ENCODE data around the gene ZNHIT2. TPM values are rescaled to one million over a fixed set of nuclear protein-coding genes. Genes with fewer than 3 reads are reported as not detected.

The ZNHIT2 gene
- total RNA-seq, 2 experiments from 2014 or later: 9.0 to 9.5 TPM

- no peaks in the 10 kb centered on the region for H3K27me3 Mint-ChIP-seq
- ChIA-PET POLR2A (interaction anchor here (0.6 to 6.9 kb wide), 22 partner anchors 9 to 1249 kb away, joined by 3 to 91 read pairs (median 4); partner anchors contain the start of genes ARL2, BRMS1, CAPN1 and CCDC85B), CTCF (interaction anchor here (0.5 to 6.6 kb wide), 4 partner anchors 16 to 75 kb away, joined by 3 to 58 read pairs (median 4); partner anchors contain the start of genes TM7SF2 and ZNHIT2)
- DNase-seq (peak; percentile 76 to 94 (median 83)), ATAC-seq (ENCODE audit: poor library complexity) (peak; percentile 85)
- H3K4me1 Mint-ChIP-seq (ENCODE audit: low read depth): peaks cover 21% of the 10 kb centered on the region
- Histone ChIP-seq H3K4me1 (ENCODE audit: insufficient read depth, low read length) (peaks cover 23% of the 10 kb centered on the region), H3K9me3 (ENCODE audit: control insufficient read depth in 1 of 2, insufficient read depth in 1 of 2, low read length in 2 of 2) (no peaks in the 10 kb centered on the region), H3K36me3 (ENCODE audit: insufficient read depth, low read length) (peaks cover 17% of the 10 kb centered on the region), H3K27me3 (ENCODE audit: control insufficient read depth in 1 of 2, insufficient read depth in 2 of 2, low read length in 2 of 2) (no peaks in the 10 kb centered on the region), H3K27ac (ENCODE audit: low read depth in 1 of 2, low read length in 2 of 2) (peak within 1 kb of the TSS; percentile 78 to 85), H3K4me3 (ENCODE audit: low read length) (peak within 1 kb of the TSS; percentile 79)
- H3K4me3 Mint-ChIP-seq: peak within 1 kb of the TSS; percentile 96
- H3K27ac Mint-ChIP-seq: peak within 1 kb of the TSS; percentile 98
- H3K36me3 Mint-ChIP-seq (ENCODE audit: low read depth): peaks cover 30% of the 10 kb centered on the region
- TF ChIP-seq, protein P1, sequence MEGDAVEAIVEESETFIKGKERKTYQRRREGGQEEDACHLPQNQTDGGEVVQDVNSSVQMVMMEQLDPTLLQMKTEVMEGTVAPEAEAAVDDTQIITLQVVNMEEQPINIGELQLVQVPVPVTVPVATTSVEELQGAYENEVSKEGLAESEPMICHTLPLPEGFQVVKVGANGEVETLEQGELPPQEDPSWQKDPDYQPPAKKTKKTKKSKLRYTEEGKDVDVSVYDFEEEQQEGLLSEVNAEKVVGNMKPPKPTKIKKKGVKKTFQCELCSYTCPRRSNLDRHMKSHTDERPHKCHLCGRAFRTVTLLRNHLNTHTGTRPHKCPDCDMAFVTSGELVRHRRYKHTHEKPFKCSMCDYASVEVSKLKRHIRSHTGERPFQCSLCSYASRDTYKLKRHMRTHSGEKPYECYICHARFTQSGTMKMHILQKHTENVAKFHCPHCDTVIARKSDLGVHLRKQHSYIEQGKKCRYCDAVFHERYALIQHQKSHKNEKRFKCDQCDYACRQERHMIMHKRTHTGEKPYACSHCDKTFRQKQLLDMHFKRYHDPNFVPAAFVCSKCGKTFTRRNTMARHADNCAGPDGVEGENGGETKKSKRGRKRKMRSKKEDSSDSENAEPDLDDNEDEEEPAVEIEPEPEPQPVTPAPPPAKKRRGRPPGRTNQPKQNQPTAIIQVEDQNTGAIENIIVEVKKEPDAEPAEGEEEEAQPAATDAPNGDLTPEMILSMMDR (IDR thresholded peaks at IDR 0.05): no peak
- intact Hi-C loops (cut with DNase I, micrococcal nuclease): loop anchor here (1.0 kb wide), 5 partner anchors 12 to 38 kb away; partner anchors contain the start of genes CDCA5 (in 2 of the 2), ZFPL1 (in 2 of the 2), ZNHIT2 (in 2 of the 2) and FAU (in 1 of the 2)
- no peaks in the 10 kb centered on the region for H3K9me3 Mint-ChIP-seq
These were observed 21.3 kb downstream of the ZNHIT2 start, which contains the start of gene VPS51 for GRCh38 chr11:65095974-65096806. Gene VPS51 (plus strand): TSS chr11:65096214. CDS start chr11:65096251, 37 bp downstream.

- DNase-seq (peak in 1 of 14 experiments; percentile 40), ATAC-seq (ENCODE audit: poor library complexity) (no peak)
- H3K9me3 ChIP-seq (ENCODE audit: control insufficient read depth in 1 of 2, insufficient read depth in 1 of 2, low read length in 2 of 2): no peaks in the 10 kb centered on the region
- peak overlapping the region; percentile 98 for H3K27ac Mint-ChIP-seq
- CTCF ChIA-PET: interaction anchor here (1.0 to 6.6 kb wide), 3 partner anchors 15 to 22 kb away, joined by 3 to 58 read pairs (median 9); partner anchors contain the start of genes TM7SF2 and ZNHIT2
- TF ChIP-seq, protein P1 (IDR thresholded peaks at IDR 0.05): no peak
- H3K36me3 Mint-ChIP-seq (ENCODE audit: low read depth): peaks cover 24% of the 10 kb centered on the region
- no peaks in the 10 kb centered on the region for H3K9me3 Mint-ChIP-seq
- H3K4me3 Mint-ChIP-seq: peak overlapping the region; percentile 96
- peak overlapping the region; percentile 78 to 85 for H3K27ac ChIP-seq (ENCODE audit: low read depth in 1 of 2, low read length in 2 of 2)
- peak overlapping the region; percentile 79 for H3K4me3 ChIP-seq (ENCODE audit: low read length)
- no peaks in the 10 kb centered on the region for H3K27me3 Mint-ChIP-seq
- POLR2A ChIA-PET: interaction anchor here (1.1 to 6.9 kb wide), 10 partner anchors 9 to 795 kb away, joined by 3 to 91 read pairs (median 7); partner anchors contain the start of genes CAPN1, CCDC85B, CDCA5 and FAU
- peaks cover 23% of the 10 kb centered on the region for H3K4me1 ChIP-seq (ENCODE audit: insufficient read depth, low read length)
- peaks cover 13% of the 10 kb centered on the region for H3K36me3 ChIP-seq (ENCODE audit: insufficient read depth, low read length)
- intact Hi-C loops (cut with DNase I, micrococcal nuclease): no loop called here
- peaks cover 21% of the 10 kb centered on the region for H3K4me1 Mint-ChIP-seq (ENCODE audit: low read depth)
- H3K27me3 ChIP-seq (ENCODE audit: control insufficient read depth in 1 of 2, insufficient read depth in 2 of 2, low read length in 2 of 2): no peaks in the 10 kb centered on the region
These were observed 22.1 kb downstream of the ZNHIT2 start for GRCh38 chr11:65095427-65095826.

GRCh38 chr11:65090628-65091027 lies 26.9 kb downstream of the ZNHIT2 start:
- Mint-ChIP-seq H3K9me3 (no peaks in the 10 kb centered on the region), H3K27me3 (no peaks in the 10 kb centered on the region), H3K27ac (no peak overlapping the region), H3K4me1 (ENCODE audit: low read depth) (peaks cover 7% of the 10 kb centered on the region), H3K4me3 (no peak overlapping the region), H3K36me3 (ENCODE audit: low read depth) (peaks cover 39% of the 10 kb centered on the region)
- Histone ChIP-seq H3K4me3 (ENCODE audit: low read length) (no peak overlapping the region), H3K9me3 (ENCODE audit: control insufficient read depth in 1 of 2, insufficient read depth in 1 of 2, low read length in 2 of 2) (no peaks in the 10 kb centered on the region), H3K4me1 (ENCODE audit: insufficient read depth, low read length) (peaks cover 3% of the 10 kb centered on the region), H3K36me3 (ENCODE audit: insufficient read depth, low read length) (peaks cover 39% of the 10 kb centered on the region), H3K27ac (ENCODE audit: low read depth in 1 of 2, low read length in 2 of 2) (no peak overlapping the region), H3K27me3 (ENCODE audit: control insufficient read depth in 1 of 2, insufficient read depth in 2 of 2, low read length in 2 of 2) (no peaks in the 10 kb centered on the region)
- intact Hi-C loops (cut with DNase I, micrococcal nuclease): no loop called here
- ChIA-PET POLR2A (interaction anchor here (1.5 kb wide), 1 partner anchor 31 kb away, joined by 7 read pairs; the partner anchor contains the start of genes FAU and MRPL49), CTCF (interaction anchor here (1.4 kb wide), 1 partner anchor 20 kb away, joined by 4 read pairs; no protein-coding TSS in a partner anchor)
- DNase-seq (no peak), ATAC-seq (ENCODE audit: poor library complexity) (no peak)
- TF ChIP-seq, protein P1 (IDR thresholded peaks at IDR 0.05): no peak
